ENCODE data around the gene JUP. TPM values are rescaled to one million over a fixed set of nuclear protein-coding genes. Genes with fewer than 3 reads are reported as not detected.

JUP gene
- total and polyA plus RNA-seq, 2 of the 13 experiments (the other 11 are each of a cell fraction or from before 2014, with no cell fraction given) = 12.1 to 20.6 TPM

GRCh38 chr17:41835800-41836549 lies 49.5 kb upstream of the JUP start, which contains the start of gene NT5C3B (continued):
- 0 out of 2 replicates have a peak, but pooled peaks have one; percentile 20 for TF ChIP-seq E2F1 (CRISPR knock-in tag; IDR thresholded peaks at IDR 0.05)
- no peak for TF ChIP-seq DR1 (CRISPR knock-in tag; IDR thresholded peaks at IDR 0.05)
- no peak for TF ChIP-seq TOE1 (CRISPR knock-in tag; IDR thresholded peaks at IDR 0.05)
- TF ChIP-seq ZNF564 (CRISPR knock-in tag; IDR thresholded peaks at IDR 0.05) = no peak
- TF ChIP-seq SOX6 (IDR thresholded peaks at IDR 0.05) = no peak
- peak; percentile 5; the same call in 1 of the 2 replicates for TF ChIP-seq SOX6 (CRISPR knock-in tag; IDR thresholded peaks at IDR 0.05)
- TF ChIP-seq CSRNP2 (CRISPR knock-in tag; conservative IDR thresholded peaks at IDR 0.05; ENCODE audit: low read depth) = no peak
- TF ChIP-seq KLF16 (CRISPR knock-in tag; IDR thresholded peaks at IDR 0.05) = no peak; a peak in 2 of 4 replicates
- TF ChIP-seq WIZ (CRISPR knock-in tag; IDR thresholded peaks at IDR 0.05) = peak; percentile 60; the same call in 1 of the 2 replicates
- TF ChIP-seq KDM1A (CRISPR knock-in tag; IDR thresholded peaks at IDR 0.05) = no peak
- peak; percentile 93 for TF ChIP-seq PHF8 (CRISPR knock-in tag; IDR thresholded peaks at IDR 0.05)
- peak; percentile 77; the same call in 1 of the 2 replicates for TF ChIP-seq TAF1 (CRISPR knock-in tag; IDR thresholded peaks at IDR 0.05)
- 0 out of 2 replicates have a peak, but pooled peaks have one; percentile 16 for TF ChIP-seq SMAD1 (CRISPR knock-in tag; IDR thresholded peaks at IDR 0.05; ENCODE audit: borderline replicate concordance, low read depth)
- TF ChIP-seq FOXO1 (CRISPR knock-in tag; IDR thresholded peaks at IDR 0.05) = 0 out of 2 replicates have a peak, but pooled peaks have one; percentile 12
- TF ChIP-seq ATF6 (CRISPR knock-in tag; conservative IDR thresholded peaks at IDR 0.05) = no peak
- peak; percentile 42; the same call in 1 of the 2 replicates for TF ChIP-seq ZSCAN9 (CRISPR knock-in tag; IDR thresholded peaks at IDR 0.05; ENCODE audit: borderline replicate concordance)
- TF ChIP-seq ZNF720 (CRISPR knock-in tag; IDR thresholded peaks at IDR 0.05) = no peak
- TF ChIP-seq TAF15 (IDR thresholded peaks at IDR 0.05; ENCODE audit: low read depth, low read length, poor library complexity, severe bottlenecking) = no peak
- TF ChIP-seq HNF4G (IDR thresholded peaks at IDR 0.05; ENCODE audit: borderline replicate concordance, low read depth, low read length) = peak; percentile 24; the same call in 1 of the 2 replicates
- no peak; the same call in 1 of the 2 replicates for TF ChIP-seq HNF4G (CRISPR knock-in tag; IDR thresholded peaks at IDR 0.05; ENCODE audit: borderline replicate concordance, low read depth)
- no peak; the same call in 1 of the 2 replicates for TF ChIP-seq PPARG (CRISPR knock-in tag; conservative IDR thresholded peaks at IDR 0.05)
- peak; percentile 52; the same call in 1 of the 2 replicates for TF ChIP-seq ARNT2 (CRISPR knock-in tag; IDR thresholded peaks at IDR 0.05; ENCODE audit: low read depth)
- no peak for TF ChIP-seq TEAD3 (CRISPR knock-in tag; optimal IDR thresholded peaks at IDR 0.05; ENCODE audit: borderline replicate concordance)
- TF ChIP-seq XBP1 (CRISPR knock-in tag; IDR thresholded peaks at IDR 0.05) = no peak
